Neuronal stem cell (in vitro differentiated cells): ENCODE data around the gene SPN.

ENCODE experiments used
- DNase-seq: peaks from one replicate; pipeline ENCODE4 v3.0.0-alpha.2; 2013; ENCODE audit warnings: low spot score
- H2AFZ ChIP-seq: one replicate; pipeline ENCODE4 v1.6.1; 2013; ENCODE audit warnings: mild to moderate bottlenecking, low read length, inconsistent platforms
- H2AK5ac ChIP-seq: 2 replicates; pipeline ENCODE4 v1.6.1; 2013; ENCODE audit warnings: low read depth, mild to moderate bottlenecking, inconsistent platforms, low read length, moderate library complexity, mixed read lengths
- H2BK120ac ChIP-seq: 2 replicates; pipeline ENCODE4 v1.6.1; 2013; ENCODE audit warnings: low read depth, mild to moderate bottlenecking, inconsistent platforms, low read length, moderate library complexity, mixed read lengths
- H2BK12ac ChIP-seq: one replicate; pipeline ENCODE4 v1.6.1; 2013; ENCODE audit warnings: low read length, inconsistent platforms
- H2BK15ac ChIP-seq: 2 replicates; pipeline ENCODE4 v1.6.1; 2013; ENCODE audit warnings: mild to moderate bottlenecking, low read length, inconsistent platforms, mixed read lengths
- H2BK5ac ChIP-seq: one replicate; pipeline ENCODE4 v1.6.1; 2013; ENCODE audit warnings: inconsistent platforms, mild to moderate bottlenecking, low read length, moderate library complexity
- H3K14ac ChIP-seq: one replicate; pipeline ENCODE4 v1.6.1; 2013; ENCODE audit warnings: low read length, inconsistent platforms
- H3K18ac ChIP-seq: 2 replicates; pipeline ENCODE4 v1.6.1; 2013; ENCODE audit warnings: low read length, inconsistent platforms
- H3K23ac ChIP-seq: 2 replicates; pipeline ENCODE4 v1.6.1; 2013; ENCODE audit warnings: low read depth, mild to moderate bottlenecking, mixed read lengths, low read length, inconsistent platforms; ENCODE audit not compliant: poor library complexity
- H3K27ac ChIP-seq: replicated peaks from 3 replicates; pipeline ENCODE4 v1.5.1; 2013; ENCODE audit warnings: low read length, inconsistent platforms
- H3K27me3 ChIP-seq, 3 experiments: 2 replicates each; pipeline ENCODE4 v1.6.1; 2013; ENCODE audit warnings: low read length in 3 of 3, mild to moderate bottlenecking in 2 of 3, inconsistent platforms in 1 of 3, low read depth in 1 of 3, mixed read lengths in 1 of 3, moderate library complexity in 1 of 3; ENCODE audit not compliant: control insufficient read depth in 3 of 3, insufficient read depth in 3 of 3
- H3K36me3 ChIP-seq, 2 donors: replicated peaks in 1 of 2; 2 replicates each; pipeline ENCODE4 v1.6.1; 2013; ENCODE audit warnings: low read length in 2 of 2; ENCODE audit not compliant: control insufficient read depth in 2 of 2, insufficient read depth in 2 of 2
- H3K4ac ChIP-seq: 2 replicates; pipeline ENCODE4 v1.6.1; 2013; ENCODE audit warnings: inconsistent platforms, mild to moderate bottlenecking, low read length, moderate library complexity
- H3K4me1 ChIP-seq, 2 donors: 1 replicate in 1 of 2; 2 replicates in 1 of 2; pipeline ENCODE4 v1.6.1; 2013; ENCODE audit warnings: low read length in 2 of 2, low read depth in 1 of 2; ENCODE audit not compliant: control insufficient read depth in 2 of 2, insufficient read depth in 1 of 2
- H3K4me2 ChIP-seq: one replicate; pipeline ENCODE4 v1.6.1; 2013; ENCODE audit warnings: mild to moderate bottlenecking, low read length, inconsistent platforms; ENCODE audit not compliant: insufficient read depth, poor library complexity, severe bottlenecking
- H3K4me3 ChIP-seq, 2 donors: 2 replicates each; pipeline ENCODE4 v1.5.1; 2013; ENCODE audit warnings: low read length in 2 of 2, mild to moderate bottlenecking in 2 of 2, inconsistent platforms in 1 of 2, moderate library complexity in 1 of 2
- H3K79me1 ChIP-seq: one replicate; pipeline ENCODE4 v1.6.1; 2013; ENCODE audit warnings: low read depth, mild to moderate bottlenecking, inconsistent platforms, low read length, moderate library complexity
- H3K9ac ChIP-seq: one replicate; pipeline ENCODE4 v1.6.1; 2013; ENCODE audit warnings: mild to moderate bottlenecking, low read depth, low read length, inconsistent platforms; ENCODE audit not compliant: poor library complexity
- H3K9me3 ChIP-seq, 2 donors: replicated peaks in 1 of 2; 2 replicates each; pipeline versions ENCODE3 to v1.6.1; 2013; ENCODE audit warnings: low read length in 2 of 2, mild to moderate bottlenecking in 2 of 2, inconsistent platforms in 1 of 2, low read depth in 1 of 2, mixed read lengths in 1 of 2, moderate library complexity in 1 of 2; ENCODE audit not compliant: control insufficient read depth in 2 of 2, insufficient read depth in 1 of 2
- H4K8ac ChIP-seq: one replicate; pipeline ENCODE4 v1.6.1; 2013; ENCODE audit warnings: low read depth, mild to moderate bottlenecking, inconsistent platforms, low read length, moderate library complexity
- H4K91ac ChIP-seq: one replicate; pipeline ENCODE4 v1.6.1; 2013; ENCODE audit warnings: low read length, low read depth, mild to moderate bottlenecking, inconsistent platforms; ENCODE audit not compliant: poor library complexity
- WGBS, 2 donors: extraction: QIAGEN DNeasy Blood & Tissue Kit; methylation state at CpG; one replicate each; pipeline ENCODE4 v1.1.7; 2013; ENCODE audit warnings: missing lambda C conversion rate in 2 of 2, mixed read lengths in 1 of 2; ENCODE audit not compliant: insufficient read length in 2 of 2, insufficient replicate concordance in 1 of 2; ENCODE audit errors: extremely low coverage in 2 of 2; 5-methylcytosine and 5-hydroxymethylcytosine counted together

SPN gene

GRCh38 chr16:29699324-29700219, 36.5 kb downstream of the SPN start:
- Histone ChIP-seq H3K4me1 (peaks cover 0 to 2% of the 10 kb centered on the region in 2 donors), H2BK15ac (no peak overlapping the region), H3K4ac (no peak overlapping the region), H3K18ac (no peak overlapping the region), H3K23ac (no peak overlapping the region), H2BK120ac (no peak overlapping the region), H2BK12ac (no peak overlapping the region), H3K4me3 (no peak overlapping the region), H3K27me3 (no peaks in the 10 kb centered on the region), H3K79me1 (peaks cover 11% of the 10 kb centered on the region), H3K14ac (no peak overlapping the region), H4K91ac (no peak overlapping the region), H4K8ac (no peak overlapping the region), H3K27ac (no peak overlapping the region), H2AFZ (no peak overlapping the region), H2AK5ac (no peak overlapping the region), H3K4me2 (no peak overlapping the region), H3K9me3 (peaks cover 9 to 12% of the 10 kb centered on the region in 2 donors), H3K36me3 (peaks cover 13 to 23% of the 10 kb centered on the region in 2 donors), H3K9ac (no peak overlapping the region), H2BK5ac (no peak overlapping the region)
- WGBS, 2 donors = no CpG with 5 or more reads among the region's 11 CpGs
- no peak for DNase-seq

- H4K8ac ChIP-seq = peak overlapping the region; percentile 43
- H3K27me3 ChIP-seq = no peaks in the 10 kb centered on the region
- no peak overlapping the region for H3K14ac ChIP-seq
- peaks cover 12 to 17% of the 10 kb centered on the region in 2 donors for H3K36me3 ChIP-seq
- H2AK5ac ChIP-seq = no peak overlapping the region
- no peak overlapping the region for H2BK120ac ChIP-seq
- no peak overlapping the region for H4K91ac ChIP-seq
- peaks cover 0 to 2% of the 10 kb centered on the region in 2 donors for H3K4me1 ChIP-seq
- no peak overlapping the region for H2BK15ac ChIP-seq
- H3K27ac ChIP-seq = no peak overlapping the region
- no peak overlapping the region for H2AFZ ChIP-seq
- H2BK12ac ChIP-seq = no peak overlapping the region
- no CpG with 5 or more reads among the region's 14 CpGs for WGBS, 2 donors
- H3K4ac ChIP-seq = no peak overlapping the region
- no peak overlapping the region for H3K23ac ChIP-seq
- H3K18ac ChIP-seq = peak overlapping the region; percentile 48
- peaks cover 7% of the 10 kb centered on the region for H3K79me1 ChIP-seq
- H3K9me3 ChIP-seq = peaks cover 9 to 12% of the 10 kb centered on the region in 2 donors
- no peak overlapping the region for H3K4me3 ChIP-seq
- peak; percentile 67 for DNase-seq
- H3K9ac ChIP-seq = no peak overlapping the region
- no peak overlapping the region for H2BK5ac ChIP-seq
- H3K4me2 ChIP-seq = peak overlapping the region; percentile 11
Measured at GRCh38 chr16:29700253-29700987, 37.4 kb downstream of the SPN start.

- H3K4me1 ChIP-seq = peaks cover 0 to 2% of the 10 kb centered on the region in 2 donors
- H2BK120ac ChIP-seq = no peak overlapping the region
- no peak overlapping the region for H3K27ac ChIP-seq
- no peak overlapping the region for H3K4me3 ChIP-seq
- H2AK5ac ChIP-seq = no peak overlapping the region
- H4K8ac ChIP-seq = no peak overlapping the region
- H3K14ac ChIP-seq = no peak overlapping the region
- no peak overlapping the region for H2BK12ac ChIP-seq
- H3K27me3 ChIP-seq = no peaks in the 10 kb centered on the region
- H2BK15ac ChIP-seq = no peak overlapping the region
- no peak overlapping the region for H4K91ac ChIP-seq
- H3K9me3 ChIP-seq = peaks cover 9 to 12% of the 10 kb centered on the region in 2 donors
- no peak overlapping the region for H3K23ac ChIP-seq
- H3K4ac ChIP-seq = no peak overlapping the region
- no CpG with 5 or more reads among the region's 5 CpGs for WGBS, 2 donors
- H3K36me3 ChIP-seq = peaks cover 12% of the 10 kb centered on the region in 2 donors
- no peak overlapping the region for H2BK5ac ChIP-seq
- H3K79me1 ChIP-seq = peaks cover 7% of the 10 kb centered on the region
- no peak overlapping the region for H3K4me2 ChIP-seq
- DNase-seq = no peak
- H2AFZ ChIP-seq = no peak overlapping the region
- H3K9ac ChIP-seq = no peak overlapping the region
- H3K18ac ChIP-seq = no peak overlapping the region
Measured at GRCh38 chr16:29701214-29701555, 38.1 kb downstream of the SPN start.

GRCh38 chr16:29702269-29702668, 39.2 kb downstream of the SPN start:
- no peaks in the 10 kb centered on the region for H3K27me3 ChIP-seq
- no peak overlapping the region for H2AK5ac ChIP-seq
- H4K91ac ChIP-seq = no peak overlapping the region
- no peak overlapping the region for H3K18ac ChIP-seq
- no peak overlapping the region for H2BK12ac ChIP-seq
- H3K4ac ChIP-seq = no peak overlapping the region
- H3K9me3 ChIP-seq = peaks cover 4 to 9% of the 10 kb centered on the region in 2 donors
- no peak overlapping the region for H4K8ac ChIP-seq
- H2BK120ac ChIP-seq = no peak overlapping the region
- H3K4me1 ChIP-seq = peaks cover 0 to 2% of the 10 kb centered on the region in 2 donors
- H3K9ac ChIP-seq = no peak overlapping the region
- no peak overlapping the region for H3K4me2 ChIP-seq
- no peak overlapping the region for H3K27ac ChIP-seq
- DNase-seq = no peak
- H2BK15ac ChIP-seq = no peak overlapping the region
- H2BK5ac ChIP-seq = no peak overlapping the region
- no peak overlapping the region for H2AFZ ChIP-seq
- H3K36me3 ChIP-seq = peaks cover 4 to 7% of the 10 kb centered on the region in 2 donors
- no CpG with 5 or more reads among the region's 13 CpGs for WGBS, 2 donors
- H3K23ac ChIP-seq = no peak overlapping the region
- no peak overlapping the region for H3K14ac ChIP-seq
- no peak overlapping the region for H3K4me3 ChIP-seq
- H3K79me1 ChIP-seq = peaks cover 2% of the 10 kb centered on the region
